Right renal pelvis (tissue), 4 donors: Measurements from ENCODE around the gene DENND2A. TPM values are rescaled to one million over a fixed set of nuclear protein-coding genes. Genes with fewer than 3 reads are reported as not detected.
"Not testable (repeated sequence)": the region's sequence is repeated elsewhere in the genome, so short reads cannot be mapped to it uniquely, and the experiment has no call there.

Experiments used
- DNase-seq, 4 donors: peaks; one replicate each; pipeline ENCODE4 v3.0.0-alpha.2; 2013; ENCODE audit warnings: low read depth in 4 of 4, low spot score in 3 of 4, missing footprints in 1 of 4
- polyA plus RNA-seq, 4 donors: library from polyadenylated mRNA; unstranded; fragments of 120-200 nt; gene quantifications; one replicate each; pipeline ENCODE4 v1.2.1, GENCODE V29; 2013; ENCODE audit not compliant: insufficient read length in 4 of 4

The DENND2A gene
- polyA plus RNA-seq, 4 donors, result 38.3 to 42.6 (median 40.2) TPM

DNA sequence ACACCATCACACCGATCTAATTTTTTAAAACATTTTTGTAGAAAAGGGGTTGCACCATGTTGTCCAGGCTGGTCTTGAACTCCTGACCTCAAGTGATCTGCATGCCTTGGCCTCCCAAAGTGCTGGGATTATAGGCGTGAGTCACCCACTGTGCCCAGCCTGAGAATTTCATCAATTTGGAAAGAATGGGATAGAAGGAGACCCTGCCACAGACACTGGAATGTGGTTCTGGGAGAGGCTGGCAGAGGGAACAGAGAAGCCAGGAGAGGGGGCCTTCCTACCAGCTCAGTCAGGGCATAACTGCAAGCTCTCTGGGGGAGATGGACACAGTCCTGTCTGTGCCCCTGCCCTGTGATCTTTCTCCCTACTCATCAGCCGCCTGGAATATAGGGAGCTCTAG, 119.2 kb downstream of the DENND2A start:
- DNase-seq, result no peak

DNA sequence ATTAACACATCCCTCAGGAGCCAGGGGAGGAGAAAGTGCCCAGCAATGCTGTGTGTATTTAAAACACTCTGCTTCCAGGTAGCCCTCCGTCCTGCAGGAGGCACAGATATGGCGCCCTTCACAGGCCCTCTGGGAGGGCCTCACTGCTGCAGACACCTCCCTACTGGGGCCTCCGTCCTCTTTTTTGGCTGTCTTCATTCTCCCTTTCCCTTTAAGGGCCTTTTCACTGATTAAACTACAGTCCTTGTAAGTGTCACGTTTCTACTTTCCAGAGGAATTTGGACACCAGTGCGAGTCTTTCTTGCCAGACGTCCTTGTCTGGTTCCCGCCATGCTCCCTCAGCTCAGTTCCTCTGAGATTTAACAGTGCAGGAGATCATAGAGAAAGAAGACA, 121.6 kb downstream of the DENND2A start:
- DNase-seq, result no peak

DNA sequence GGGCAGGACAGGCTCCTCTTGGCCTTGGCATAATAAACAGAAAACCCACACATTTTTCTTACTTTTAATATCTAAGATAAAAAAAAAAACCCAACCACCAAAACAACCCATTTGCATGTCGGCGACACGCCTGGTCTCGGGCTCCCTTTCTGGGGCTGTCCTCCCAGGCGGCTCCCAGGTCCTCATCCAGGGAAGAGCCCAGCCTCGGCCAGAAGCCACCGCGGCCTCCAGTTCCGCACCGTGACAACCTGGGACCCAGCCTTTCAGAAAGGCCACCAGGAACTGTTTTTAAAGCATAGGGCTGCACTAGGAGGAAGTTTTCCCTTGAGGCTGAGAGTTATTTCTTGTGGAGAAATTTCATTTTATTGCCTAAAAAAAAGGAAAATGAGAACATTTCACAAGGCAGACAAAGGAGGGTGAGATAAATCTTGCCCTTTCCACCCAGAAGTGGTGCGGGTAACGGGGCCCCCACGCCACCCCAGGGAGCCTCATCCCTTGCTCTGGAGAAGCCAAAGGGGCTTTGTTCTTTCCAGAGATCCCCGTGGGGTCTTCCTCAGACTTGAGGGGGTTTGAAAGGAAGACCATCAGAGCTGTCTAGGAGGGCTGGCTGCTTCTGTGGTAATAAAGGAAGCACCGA, 122.1 kb downstream of the DENND2A start:
- DNase-seq, result no peak

DNA sequence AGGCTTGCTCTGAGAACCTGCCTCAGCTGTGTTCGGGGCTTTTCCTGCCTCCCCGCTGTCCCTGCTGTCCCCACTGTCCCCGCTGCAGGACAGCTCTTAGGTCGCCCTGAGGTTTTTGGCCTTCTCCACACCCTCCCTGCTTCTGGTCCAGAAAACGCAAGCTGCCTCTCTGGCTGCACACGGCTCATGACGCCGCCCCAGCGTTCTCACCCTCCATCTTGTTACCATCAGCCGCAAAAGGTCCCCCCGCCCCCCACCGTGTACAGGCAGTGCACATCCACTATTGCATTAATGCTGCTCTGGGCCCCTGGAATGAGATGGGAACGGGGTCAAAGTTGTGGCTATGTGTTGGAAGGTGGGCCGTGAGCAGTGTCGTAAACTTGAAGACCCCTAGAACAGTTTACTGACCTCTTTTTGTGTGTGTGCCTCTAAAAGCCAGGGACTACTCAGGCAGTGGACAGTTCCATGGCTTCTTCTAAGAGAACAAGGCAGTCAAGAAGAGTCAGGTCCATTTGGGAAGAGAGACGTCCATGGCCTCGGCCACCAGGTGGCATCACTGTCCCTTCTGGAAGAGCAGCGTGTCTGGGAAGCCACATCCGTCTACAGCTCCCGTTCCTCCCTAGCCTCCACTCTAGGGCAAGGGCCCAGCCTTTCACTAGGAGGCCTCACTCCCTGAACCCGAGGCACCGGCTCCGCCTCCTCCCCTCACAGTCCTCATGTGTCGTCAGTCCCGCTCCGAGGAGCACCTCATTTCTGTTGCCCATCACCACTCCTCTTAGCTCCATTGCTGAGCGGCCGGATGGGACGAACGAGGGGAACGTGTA, 122.9 kb downstream of the DENND2A start:
- DNase-seq, result peak; percentile 75 to 83 (median 80)

DNA sequence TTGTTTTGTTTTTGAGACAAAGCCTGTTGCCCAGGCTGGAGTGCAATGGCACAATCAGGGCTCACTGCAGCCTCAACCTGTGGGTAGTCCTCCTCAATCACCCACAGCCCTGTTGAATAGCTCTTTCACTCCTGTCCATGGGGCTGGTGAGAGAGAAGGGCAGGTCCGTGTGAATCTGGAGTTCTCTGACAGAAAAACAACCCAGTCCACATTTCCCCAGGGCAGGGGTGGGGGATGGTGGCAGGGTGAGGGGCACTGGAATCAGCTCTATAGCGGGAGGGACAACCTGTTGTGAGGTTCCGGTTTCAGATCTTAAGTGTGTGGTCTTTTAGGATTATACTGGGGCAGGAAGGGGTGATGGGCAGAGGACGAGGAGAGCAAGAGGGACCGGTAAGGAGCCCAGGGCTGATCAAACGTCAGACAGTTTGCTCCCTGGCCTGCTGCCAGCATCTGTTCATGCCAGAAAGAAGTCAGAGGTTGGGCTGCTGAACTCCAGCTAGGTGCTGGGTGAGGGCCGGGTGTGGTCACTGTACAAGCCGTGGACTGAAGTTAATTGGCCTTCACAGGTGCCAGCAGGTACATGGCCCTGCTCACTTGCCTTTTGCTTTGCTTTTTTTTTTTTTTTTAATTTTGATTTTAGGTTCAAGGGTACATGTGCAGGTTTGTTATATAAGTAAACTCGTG, 128.2 kb downstream of the DENND2A start:
- DNase-seq, result no peak

DNA sequence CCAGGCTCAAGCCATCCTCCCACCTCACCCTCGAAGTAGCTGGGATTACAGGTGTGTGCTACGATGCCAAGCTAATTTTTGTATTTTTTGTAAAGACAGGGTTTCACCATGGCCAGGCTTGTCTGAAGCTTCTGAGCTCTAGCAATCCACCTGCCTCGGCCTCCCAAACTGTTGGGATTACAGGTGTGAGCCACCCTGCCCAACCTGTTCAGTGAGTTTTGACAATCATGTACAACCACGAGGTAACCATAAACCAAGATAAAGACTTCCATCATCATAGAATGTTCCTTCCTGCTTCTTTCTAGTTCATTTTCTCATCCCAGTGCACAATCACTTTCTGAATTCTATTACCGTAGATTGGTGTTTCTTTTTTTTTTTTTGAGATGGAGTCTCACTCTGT, 130.8 kb downstream of the DENND2A start:
- DNase-seq, result no peak

DNA sequence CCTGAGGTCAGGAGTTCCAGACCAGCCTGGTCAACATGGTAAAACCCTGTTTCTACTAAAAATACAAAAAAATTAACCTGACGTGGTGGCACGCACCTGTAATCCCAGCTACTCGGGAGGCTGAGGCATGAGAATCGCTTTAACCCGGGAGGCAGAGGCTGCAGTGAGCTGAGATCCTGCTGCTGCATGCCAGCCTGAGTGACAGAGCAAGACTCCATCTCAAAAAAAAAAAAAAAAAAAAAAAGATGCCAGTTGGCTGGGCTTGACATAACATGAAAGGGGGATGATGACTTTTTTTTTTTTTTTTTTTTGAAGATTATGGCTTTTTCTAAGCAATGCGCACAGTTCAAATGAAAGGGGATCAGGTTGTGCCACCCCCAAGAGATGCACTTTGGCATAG, 133.1 kb downstream of the DENND2A start:
- not testable (repeated sequence) for DNase-seq

DNA sequence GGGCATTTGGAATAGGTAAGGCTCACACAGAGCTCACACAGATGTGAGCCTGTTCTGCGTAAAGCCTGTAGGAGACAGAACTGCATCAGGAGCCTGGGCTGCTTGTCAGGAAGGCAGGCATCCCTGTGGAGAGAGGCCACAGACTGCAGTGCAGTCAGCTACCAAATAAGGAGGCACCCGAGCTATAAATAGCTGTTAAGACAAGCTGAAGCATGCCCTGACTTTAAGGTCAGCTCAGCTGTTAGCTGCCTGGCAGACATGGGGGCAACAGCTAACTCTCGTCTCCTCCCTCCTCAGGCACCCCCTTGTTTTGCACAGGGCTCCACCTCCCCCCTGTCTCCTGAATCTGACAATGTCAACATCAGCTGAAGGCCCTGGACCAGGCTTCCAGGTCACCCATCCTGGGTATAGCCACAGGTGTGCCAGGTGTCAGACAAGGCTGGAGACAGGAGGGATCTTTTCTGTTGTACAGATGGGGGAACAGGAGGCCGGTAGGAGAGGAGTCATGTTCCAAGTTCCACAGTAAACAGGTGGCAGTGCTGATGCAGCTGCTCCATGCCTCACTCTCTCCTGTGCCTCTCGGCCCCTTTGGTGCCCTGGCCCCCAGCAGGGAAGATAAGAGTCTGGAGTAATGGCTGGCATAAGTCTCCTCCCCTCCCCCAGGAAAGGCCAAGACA, 133.7 kb downstream of the DENND2A start:
- no peak for DNase-seq

DNA sequence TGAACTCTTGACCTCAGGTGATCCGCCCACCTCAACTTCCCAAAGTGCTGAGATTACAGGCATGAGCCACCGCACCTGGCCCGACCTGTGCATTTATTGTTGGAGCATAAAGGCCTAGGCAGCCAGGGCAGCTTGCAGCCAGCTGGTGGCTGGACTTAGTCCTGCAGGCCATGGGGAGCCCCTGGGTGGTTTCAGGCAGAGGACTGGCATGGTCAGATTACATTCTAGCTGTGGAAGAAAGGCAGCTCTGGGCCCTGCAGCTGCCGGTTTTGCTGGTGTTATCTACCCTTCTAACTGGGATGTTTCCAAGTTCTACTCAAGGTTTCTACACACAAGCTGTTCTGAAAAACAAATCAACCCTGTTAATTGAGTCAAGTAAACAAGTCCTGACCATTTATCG, 138.6 kb downstream of the DENND2A start:
- DNase-seq, result no peak

DNA sequence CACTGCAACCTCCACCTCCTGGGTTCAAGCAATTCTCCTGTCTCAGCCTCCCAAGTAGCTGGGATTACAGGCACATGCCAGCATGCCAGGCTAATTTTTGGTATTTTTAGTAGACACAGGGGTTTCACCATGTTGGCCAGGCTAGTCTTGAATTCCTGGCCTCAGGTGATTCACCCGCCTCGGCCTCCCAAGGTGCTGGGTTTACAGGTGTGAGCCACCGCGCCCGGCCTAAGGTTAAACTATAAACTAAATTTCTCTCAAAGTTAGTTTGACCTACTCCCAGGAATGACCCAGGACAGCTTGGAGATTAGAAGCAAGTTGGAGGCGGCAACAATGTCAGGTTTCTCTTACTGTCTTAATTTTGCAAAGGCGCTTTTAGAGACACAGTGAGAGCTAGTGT, 142.8 kb downstream of the DENND2A start:
- DNase-seq, result not testable (repeated sequence)

DNA sequence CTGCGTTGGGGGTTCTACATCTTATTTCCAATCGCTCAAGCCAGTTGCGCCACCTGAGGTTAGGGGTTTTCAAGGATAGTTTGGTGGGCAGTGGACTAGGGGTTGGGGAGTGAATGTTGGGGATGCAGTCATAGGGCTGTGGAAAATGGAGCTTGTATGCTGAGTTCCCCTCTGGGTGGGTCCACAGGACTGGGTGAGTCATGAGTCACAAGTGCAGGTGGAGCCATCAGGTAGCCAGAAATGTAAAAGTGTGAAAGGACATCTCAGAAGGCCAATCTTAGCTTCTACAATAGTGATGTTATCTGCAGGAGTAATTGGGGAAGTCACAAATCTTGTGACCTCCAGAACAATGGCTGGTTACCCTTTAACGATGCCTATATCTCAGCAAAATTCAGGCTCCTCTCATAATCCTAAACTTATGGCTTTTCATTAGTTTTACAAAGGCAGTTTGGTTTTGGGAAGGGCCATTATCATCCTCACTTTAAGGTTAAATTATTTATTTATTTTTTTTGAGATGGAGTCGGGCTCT, 143.3 kb downstream of the DENND2A start:
- DNase-seq, result no peak

DNA sequence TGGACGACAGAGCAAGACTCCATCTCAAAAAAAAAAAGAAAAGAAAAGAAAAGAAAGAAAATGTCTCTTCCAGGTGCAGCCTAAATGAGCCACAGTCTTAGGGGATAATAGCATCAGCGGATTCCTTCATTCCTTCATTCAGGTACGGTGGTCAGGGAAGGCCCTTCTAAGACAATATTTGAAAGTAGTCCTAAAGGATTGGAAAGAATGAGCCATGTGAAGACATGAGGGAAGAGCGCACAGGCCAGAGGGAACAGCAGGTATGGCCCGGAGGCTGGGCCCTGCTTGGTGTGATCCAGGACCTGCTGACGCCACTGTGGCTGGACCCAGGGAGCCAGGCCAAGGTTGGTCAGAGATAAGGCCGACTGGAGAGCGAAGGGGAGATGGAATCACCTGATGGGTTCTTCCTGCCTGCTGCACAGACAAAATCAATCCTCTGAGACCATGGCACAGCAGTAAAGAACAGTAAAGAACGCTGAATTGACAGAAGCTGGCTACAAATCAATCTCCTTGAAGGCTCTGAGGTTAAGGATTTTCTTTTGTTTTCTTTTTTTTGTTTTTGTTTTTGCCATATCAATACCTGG, 145.0 kb downstream of the DENND2A start:
- no peak for DNase-seq

DNA sequence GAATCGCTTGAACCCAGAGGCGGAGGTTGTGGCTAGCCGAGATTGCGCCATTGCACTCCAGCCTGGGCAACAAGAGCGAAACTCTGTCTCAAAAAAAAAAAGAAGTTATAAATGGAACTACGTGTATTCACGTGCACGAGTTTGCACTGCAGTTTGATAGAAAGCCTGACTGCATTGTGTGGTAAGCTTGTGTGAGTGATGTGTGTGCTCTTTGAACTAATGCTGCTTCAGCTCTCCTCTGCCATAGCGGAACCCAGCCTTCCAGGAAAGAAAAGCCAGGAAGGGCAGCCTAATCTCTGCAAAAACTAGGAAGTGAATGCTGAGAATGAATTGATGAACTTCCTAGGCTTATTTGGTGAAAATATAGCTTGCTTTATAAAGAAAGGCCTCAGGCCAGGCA, 145.7 kb downstream of the DENND2A start:
- no peak for DNase-seq

DNA sequence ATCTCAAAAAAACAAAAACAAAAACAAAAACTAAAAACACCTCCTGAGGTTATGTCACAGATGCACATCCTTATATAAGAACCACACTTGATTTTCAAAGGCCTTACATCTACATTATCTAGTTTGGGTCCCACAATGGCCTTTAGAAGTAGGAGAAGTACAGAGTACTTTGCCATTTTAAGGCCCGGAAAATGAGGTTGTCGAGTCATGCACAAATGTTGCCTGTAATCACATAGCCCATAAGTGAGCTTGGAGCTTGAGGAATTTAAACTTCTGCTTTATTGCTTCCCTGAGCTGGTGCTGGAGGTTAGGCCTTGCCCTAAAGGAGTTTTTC, 151.6 kb downstream of the DENND2A start:
- DNase-seq, result no peak

DNA sequence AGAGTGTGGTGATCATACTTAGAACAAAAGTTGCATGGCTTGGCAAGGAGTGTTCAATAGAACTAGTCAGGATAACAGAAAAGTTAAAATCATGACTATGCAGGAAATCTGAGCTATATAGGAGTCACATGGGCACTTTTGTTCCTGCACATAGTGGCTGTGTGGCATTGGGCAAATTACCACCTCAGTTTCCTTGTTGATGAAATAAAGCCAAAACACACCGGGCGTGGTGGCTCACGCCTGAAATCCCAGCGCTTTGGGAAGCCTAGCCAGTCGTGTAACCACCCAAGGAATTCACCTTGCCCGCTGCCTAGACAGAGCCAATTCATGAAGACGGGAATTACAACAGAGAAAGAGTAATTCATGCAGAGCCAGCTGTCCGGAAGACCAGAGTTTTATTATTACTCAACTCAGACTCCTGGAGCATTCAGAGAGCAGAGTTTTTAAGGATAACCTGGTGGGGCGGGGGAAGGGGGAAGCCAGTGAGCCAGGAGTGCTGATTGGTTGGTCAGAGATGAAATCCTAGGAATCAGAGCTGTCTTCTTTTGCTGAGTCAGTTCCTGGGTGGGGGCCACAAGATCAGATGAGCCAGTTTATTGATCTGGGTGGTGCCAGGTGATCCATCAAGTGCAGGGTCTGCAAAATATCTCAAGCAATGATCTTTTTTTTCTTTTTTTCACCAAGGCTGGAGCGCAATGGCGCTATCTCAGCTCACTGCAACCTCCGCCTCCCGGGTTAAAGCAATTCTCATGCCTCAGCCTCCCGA, 154.9 kb downstream of the DENND2A start:
- no peak for DNase-seq

DNA sequence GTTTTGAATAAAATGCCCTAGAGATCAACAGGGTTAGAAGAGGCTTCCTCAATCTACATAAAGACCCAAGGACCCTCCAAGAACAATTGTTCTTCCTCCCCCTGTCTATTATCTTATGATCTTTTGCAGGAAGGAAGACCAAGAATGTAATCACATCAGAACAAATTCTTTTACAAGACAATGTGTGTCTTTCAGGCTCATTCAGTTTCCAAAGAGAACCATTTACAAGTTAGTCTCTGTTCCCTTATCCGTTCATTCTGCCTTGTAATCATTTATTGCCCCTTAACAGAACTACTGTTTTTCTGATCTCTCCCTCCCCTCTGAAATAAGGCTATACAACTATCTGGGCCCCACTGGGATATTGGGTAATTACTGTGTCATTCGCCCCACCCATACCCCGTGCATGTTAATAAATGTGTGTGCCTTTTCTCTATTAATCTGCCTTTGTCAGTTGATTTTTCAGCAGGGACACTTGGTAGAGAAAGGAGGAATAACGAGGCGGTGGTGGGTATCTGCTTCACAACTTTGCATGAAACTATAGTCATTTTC, 155.6 kb downstream of the DENND2A start:
- no peak for DNase-seq

DNA sequence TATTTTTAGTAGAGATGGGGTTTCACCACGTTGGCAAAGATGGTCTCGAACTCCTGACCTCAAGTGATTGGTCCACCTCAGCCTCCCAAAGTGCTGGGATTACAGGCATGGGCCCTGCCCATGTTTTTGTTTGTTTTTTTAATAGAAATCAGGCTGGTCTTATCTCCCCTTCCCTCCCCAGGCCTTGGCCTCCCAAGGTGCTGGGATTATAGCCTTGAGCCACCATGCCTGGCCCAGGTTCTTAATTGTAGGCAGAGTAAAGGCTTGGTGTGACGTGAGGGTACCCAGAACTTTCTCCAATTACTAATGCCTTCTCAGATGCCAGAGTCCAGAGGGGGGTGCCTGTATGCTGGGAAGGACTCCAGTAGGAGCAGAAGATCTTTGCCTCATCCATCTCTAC, 156.1 kb downstream of the DENND2A start:
- DNase-seq, result no peak

DNA sequence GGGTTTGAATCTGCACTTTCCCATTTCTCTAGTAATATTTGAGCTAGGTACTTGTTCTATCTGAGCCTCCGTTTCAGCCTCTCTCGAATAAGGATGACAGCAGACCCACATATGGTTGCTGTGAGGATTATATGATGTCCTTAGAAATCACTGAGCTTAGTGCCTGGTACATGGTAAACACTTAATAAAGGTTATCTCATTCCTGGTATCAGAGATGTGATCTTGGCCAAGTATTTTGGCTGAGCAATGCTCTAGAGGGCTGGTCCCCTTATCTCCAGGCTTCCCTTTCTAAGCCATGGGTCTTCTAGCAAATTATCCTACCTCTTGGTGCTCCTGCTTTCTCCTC, 160.9 kb downstream of the DENND2A start:
- no peak for DNase-seq

DNA sequence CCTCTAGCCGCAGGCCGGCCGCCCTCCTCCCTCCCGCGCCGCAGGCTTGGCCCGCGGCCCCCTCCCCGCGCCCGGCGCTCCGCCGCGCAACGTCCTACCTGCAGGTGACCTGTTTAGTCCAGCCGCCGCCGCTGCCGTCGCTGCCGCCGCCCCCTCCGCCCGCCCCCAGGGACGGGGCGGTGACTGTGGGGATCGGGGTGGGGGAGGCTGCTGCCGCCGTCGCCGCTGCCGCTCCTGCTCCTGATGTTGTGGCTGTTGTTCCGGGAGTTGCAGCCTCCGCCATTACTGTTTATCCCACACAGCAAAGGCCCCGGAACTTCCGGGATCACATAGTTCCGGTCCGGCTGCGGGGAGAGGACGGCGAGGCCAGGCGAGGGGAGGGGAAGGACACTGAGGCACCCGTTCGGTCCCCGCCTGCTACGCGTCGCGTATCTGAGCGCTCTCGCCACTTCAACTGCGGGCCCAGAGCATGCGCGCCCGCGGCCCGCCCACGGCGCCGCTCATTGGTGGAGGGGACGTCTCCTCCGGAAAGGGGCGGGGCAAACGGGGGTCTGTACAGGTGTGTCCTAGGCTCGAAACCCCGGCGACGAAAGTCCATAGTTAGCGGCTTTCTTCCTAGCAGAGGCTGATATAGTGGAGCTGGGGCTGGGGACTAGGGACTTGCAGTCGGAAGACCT, 161.4 kb downstream of the DENND2A start, which contains the start of gene MKRN1:
Gene MKRN1 (minus strand): TSS at position 444 of the 677 bp plus-strand sequence. CDS start 161 bp downstream, at position 283.
- DNase-seq, result peak; percentile 87 to 88 (median 88)
